Measurements from ENCODE around the gene PPP1R13B. TPM values are rescaled to one million over a fixed set of nuclear protein-coding genes. Genes with fewer than 3 reads are reported as not detected.

Gene PPP1R13B
- total RNA-seq, 1 experiment from 2014 or later = 19.0 TPM

DNA sequence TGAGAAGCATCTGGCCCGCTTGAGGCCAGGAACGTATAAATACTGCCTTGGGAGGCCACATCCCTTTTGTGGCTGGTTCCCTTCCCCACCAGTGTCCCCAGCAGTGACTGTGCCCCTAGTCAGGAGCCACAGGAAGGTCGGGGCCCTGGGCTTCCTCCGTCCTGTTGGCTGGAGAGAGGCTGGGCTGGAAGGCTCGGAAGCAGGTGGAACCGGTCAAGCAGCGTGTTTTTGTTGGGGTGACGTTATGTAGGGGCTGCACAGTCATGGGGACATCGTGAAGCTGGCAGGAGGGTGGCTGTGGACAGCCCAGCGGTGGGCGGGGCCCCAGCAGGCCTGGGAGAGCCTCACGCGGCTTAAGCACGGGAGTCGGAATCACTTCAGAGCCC is 142.3 kb downstream of the PPP1R13B start:
- H3K4me1 ChIP-seq (ENCODE audit: control insufficient read depth, insufficient read depth, low read length) = peaks cover 4% of the 10 kb centered on the region
- no peak overlapping the region for H3K27ac ChIP-seq (ENCODE audit: low read length)
- TF ChIP-seq, protein P1, sequence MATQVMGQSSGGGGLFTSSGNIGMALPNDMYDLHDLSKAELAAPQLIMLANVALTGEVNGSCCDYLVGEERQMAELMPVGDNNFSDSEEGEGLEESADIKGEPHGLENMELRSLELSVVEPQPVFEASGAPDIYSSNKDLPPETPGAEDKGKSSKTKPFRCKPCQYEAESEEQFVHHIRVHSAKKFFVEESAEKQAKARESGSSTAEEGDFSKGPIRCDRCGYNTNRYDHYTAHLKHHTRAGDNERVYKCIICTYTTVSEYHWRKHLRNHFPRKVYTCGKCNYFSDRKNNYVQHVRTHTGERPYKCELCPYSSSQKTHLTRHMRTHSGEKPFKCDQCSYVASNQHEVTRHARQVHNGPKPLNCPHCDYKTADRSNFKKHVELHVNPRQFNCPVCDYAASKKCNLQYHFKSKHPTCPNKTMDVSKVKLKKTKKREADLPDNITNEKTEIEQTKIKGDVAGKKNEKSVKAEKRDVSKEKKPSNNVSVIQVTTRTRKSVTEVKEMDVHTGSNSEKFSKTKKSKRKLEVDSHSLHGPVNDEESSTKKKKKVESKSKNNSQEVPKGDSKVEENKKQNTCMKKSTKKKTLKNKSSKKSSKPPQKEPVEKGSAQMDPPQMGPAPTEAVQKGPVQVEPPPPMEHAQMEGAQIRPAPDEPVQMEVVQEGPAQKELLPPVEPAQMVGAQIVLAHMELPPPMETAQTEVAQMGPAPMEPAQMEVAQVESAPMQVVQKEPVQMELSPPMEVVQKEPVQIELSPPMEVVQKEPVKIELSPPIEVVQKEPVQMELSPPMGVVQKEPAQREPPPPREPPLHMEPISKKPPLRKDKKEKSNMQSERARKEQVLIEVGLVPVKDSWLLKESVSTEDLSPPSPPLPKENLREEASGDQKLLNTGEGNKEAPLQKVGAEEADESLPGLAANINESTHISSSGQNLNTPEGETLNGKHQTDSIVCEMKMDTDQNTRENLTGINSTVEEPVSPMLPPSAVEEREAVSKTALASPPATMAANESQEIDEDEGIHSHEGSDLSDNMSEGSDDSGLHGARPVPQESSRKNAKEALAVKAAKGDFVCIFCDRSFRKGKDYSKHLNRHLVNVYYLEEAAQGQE (IDR thresholded peaks at IDR 0.05; ENCODE audit: insufficient read depth in 1 of 2, low read depth in 2 of 2, low read length in 1 of 2) = no peak
- no peak for TF ChIP-seq SIN3A (IDR thresholded peaks at IDR 0.05; ENCODE audit: borderline replicate concordance, insufficient read depth, low read depth, low read length)
- TF ChIP-seq TCF7L2 (IDR thresholded peaks at IDR 0.05; ENCODE audit: low read depth, low read length) = no peak
- TF ChIP-seq, protein P2, sequence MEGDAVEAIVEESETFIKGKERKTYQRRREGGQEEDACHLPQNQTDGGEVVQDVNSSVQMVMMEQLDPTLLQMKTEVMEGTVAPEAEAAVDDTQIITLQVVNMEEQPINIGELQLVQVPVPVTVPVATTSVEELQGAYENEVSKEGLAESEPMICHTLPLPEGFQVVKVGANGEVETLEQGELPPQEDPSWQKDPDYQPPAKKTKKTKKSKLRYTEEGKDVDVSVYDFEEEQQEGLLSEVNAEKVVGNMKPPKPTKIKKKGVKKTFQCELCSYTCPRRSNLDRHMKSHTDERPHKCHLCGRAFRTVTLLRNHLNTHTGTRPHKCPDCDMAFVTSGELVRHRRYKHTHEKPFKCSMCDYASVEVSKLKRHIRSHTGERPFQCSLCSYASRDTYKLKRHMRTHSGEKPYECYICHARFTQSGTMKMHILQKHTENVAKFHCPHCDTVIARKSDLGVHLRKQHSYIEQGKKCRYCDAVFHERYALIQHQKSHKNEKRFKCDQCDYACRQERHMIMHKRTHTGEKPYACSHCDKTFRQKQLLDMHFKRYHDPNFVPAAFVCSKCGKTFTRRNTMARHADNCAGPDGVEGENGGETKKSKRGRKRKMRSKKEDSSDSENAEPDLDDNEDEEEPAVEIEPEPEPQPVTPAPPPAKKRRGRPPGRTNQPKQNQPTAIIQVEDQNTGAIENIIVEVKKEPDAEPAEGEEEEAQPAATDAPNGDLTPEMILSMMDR (IDR thresholded peaks at IDR 0.05) = no peak
- TF ChIP-seq POLR2AphosphoS5 (IDR thresholded peaks at IDR 0.05; ENCODE audit: low read depth, low read length) = no peak
- H3K27me3 ChIP-seq (ENCODE audit: control insufficient read depth, insufficient read depth, low read length) = no peaks in the 10 kb centered on the region
- no peaks in the 10 kb centered on the region for H3K9me3 ChIP-seq (ENCODE audit: control insufficient read depth, insufficient read depth, low read depth, low read length)
- no TSS peak for BruUV-seq (replicated peaks)
- no peak for ATAC-seq
- DNase-seq (ENCODE audit: low read depth, low spot score) = no peak
- CTCF ChIA-PET = no interaction called here
- in situ Hi-C loops (cut with HindIII; ENCODE audit: low pct_unique_long_range_greater_than_20kb, low sequenced_read_pairs) (no loop called here), intact Hi-C loops (cut with micrococcal nuclease; ENCODE audit: unreplicated experiment) (no loop called here)
- POLR2A ChIA-PET = no interaction called here
- H3K4me3 ChIP-seq (ENCODE audit: low read depth in 2 of 2, low read length in 2 of 2) = no peak overlapping the region
- no peaks in the 10 kb centered on the region for H3K36me3 ChIP-seq (ENCODE audit: control insufficient read depth, insufficient read depth, low read length)

- H3K4me3 ChIP-seq (ENCODE audit: low read depth in 2 of 2, low read length in 2 of 2) = no peak overlapping the region
- CTCF ChIA-PET = no interaction called here
- POLR2A ChIA-PET = no interaction called here
- BruUV-seq (replicated peaks) = no TSS peak
- no peaks in the 10 kb centered on the region for H3K27me3 ChIP-seq (ENCODE audit: control insufficient read depth, insufficient read depth, low read length)
- H3K9me3 ChIP-seq (ENCODE audit: control insufficient read depth, insufficient read depth, low read depth, low read length) = no peaks in the 10 kb centered on the region
- DNase-seq (ENCODE audit: low read depth, low spot score) (no peak), ATAC-seq (no peak)
- no peaks in the 10 kb centered on the region for H3K36me3 ChIP-seq (ENCODE audit: control insufficient read depth, insufficient read depth, low read length)
- no peak for TF ChIP-seq POLR2AphosphoS5 (IDR thresholded peaks at IDR 0.05; ENCODE audit: low read depth, low read length)
- H3K27ac ChIP-seq (ENCODE audit: low read length) = no peak overlapping the region
- H3K4me1 ChIP-seq (ENCODE audit: control insufficient read depth, insufficient read depth, low read length) = peaks cover 8% of the 10 kb centered on the region
- in situ Hi-C loops (cut with HindIII; ENCODE audit: low pct_unique_long_range_greater_than_20kb, low sequenced_read_pairs) = no loop called here
- intact Hi-C loops (cut with micrococcal nuclease; ENCODE audit: unreplicated experiment) = no loop called here
Measured at GRCh38 chr14:103704708-103705107, 142.7 kb downstream of the PPP1R13B start.

DNA sequence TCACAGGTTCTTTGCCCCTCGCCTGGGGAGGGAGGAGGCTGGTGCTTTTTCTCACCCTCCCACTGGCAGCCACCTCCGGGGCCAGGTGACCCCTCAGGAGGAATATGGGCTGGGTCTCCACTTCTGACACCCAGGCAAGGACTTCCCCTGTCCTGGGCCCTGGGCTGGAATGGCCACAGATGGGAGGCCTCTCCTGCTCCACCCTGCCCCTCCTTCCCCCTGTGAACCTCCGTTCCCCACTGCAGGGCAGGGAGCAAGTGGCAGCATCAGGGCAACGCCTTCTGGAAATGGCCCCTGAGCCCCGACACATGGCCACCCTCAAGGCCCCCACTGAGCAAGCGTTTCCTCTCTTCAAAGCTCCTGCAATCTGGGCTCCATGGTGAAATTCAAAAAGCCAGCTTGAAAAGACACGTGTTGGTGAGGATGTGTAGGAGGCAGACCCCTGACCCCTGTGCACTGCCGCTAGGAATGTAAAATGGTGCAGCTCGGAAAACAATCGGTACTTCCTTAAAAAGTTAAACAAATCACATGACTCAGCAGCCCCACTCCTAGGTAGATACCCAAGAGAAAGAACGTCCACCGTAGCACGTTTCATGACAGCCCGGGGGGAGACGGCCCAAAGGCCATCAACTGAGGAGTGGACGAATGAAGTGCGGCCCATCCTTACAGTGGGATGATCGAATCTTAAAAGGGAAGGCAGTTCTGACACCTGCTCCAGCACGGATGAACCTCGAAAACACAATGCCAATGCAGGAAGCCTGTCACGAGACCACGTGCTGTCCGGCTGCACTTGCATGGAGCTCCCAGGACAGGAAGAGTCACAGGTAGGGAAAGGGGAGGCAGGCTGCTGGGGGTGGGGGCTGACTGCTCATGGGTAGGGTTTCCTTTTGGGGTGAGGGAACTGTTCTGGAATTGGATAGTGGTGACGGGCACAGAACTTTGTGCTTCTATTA is 143.7 kb downstream of the PPP1R13B start:
- ChIA-PET POLR2A (no interaction called here), CTCF (no interaction called here)
- intact Hi-C loops (cut with micrococcal nuclease; ENCODE audit: unreplicated experiment) = no loop called here
- BruUV-seq (replicated peaks) = no TSS peak
- H3K27me3 ChIP-seq (ENCODE audit: control insufficient read depth, insufficient read depth, low read length) = no peaks in the 10 kb centered on the region
- peaks cover 12% of the 10 kb centered on the region for H3K4me1 ChIP-seq (ENCODE audit: control insufficient read depth, insufficient read depth, low read length)
- no peak for ATAC-seq
- TF ChIP-seq POLR2AphosphoS5 (IDR thresholded peaks at IDR 0.05; ENCODE audit: low read depth, low read length) (no peak), TCF7L2 (IDR thresholded peaks at IDR 0.05; ENCODE audit: low read depth, low read length) (no peak), SIN3A (IDR thresholded peaks at IDR 0.05; ENCODE audit: borderline replicate concordance, insufficient read depth, low read depth, low read length) (no peak)
- TF ChIP-seq, protein P1 (IDR thresholded peaks at IDR 0.05; ENCODE audit: insufficient read depth in 1 of 2, low read depth in 2 of 2, low read length in 1 of 2) = no peak
- TF ChIP-seq, protein P2 (IDR thresholded peaks at IDR 0.05) = no peak
- no peak overlapping the region for H3K4me3 ChIP-seq (ENCODE audit: low read depth in 2 of 2, low read length in 2 of 2)
- in situ Hi-C loops (cut with HindIII; ENCODE audit: low pct_unique_long_range_greater_than_20kb, low sequenced_read_pairs) = no loop called here
- H3K27ac ChIP-seq (ENCODE audit: low read length) = no peak overlapping the region
- H3K36me3 ChIP-seq (ENCODE audit: control insufficient read depth, insufficient read depth, low read length) = no peaks in the 10 kb centered on the region
- no peak for DNase-seq (ENCODE audit: low read depth, low spot score)
- H3K9me3 ChIP-seq (ENCODE audit: control insufficient read depth, insufficient read depth, low read depth, low read length) = no peaks in the 10 kb centered on the region
